PFSK-1 (cell line): ENCODE measurements around the gene ZNF654.

ENCODE experiments used
- POLR2AphosphoS5 ChIP-seq: IDR thresholded peaks from 2 replicates; pipeline ENCODE4 v1.6.1; 2012; ENCODE audit warnings: low read depth, mild to moderate bottlenecking, control low read depth, low read length, moderate library complexity
- TAF1 ChIP-seq: IDR thresholded peaks from 2 replicates; pipeline ENCODE4 v1.6.1; 2012; ENCODE audit warnings: low read length, control low read depth, borderline replicate concordance; ENCODE audit not compliant: insufficient read depth

DNA sequence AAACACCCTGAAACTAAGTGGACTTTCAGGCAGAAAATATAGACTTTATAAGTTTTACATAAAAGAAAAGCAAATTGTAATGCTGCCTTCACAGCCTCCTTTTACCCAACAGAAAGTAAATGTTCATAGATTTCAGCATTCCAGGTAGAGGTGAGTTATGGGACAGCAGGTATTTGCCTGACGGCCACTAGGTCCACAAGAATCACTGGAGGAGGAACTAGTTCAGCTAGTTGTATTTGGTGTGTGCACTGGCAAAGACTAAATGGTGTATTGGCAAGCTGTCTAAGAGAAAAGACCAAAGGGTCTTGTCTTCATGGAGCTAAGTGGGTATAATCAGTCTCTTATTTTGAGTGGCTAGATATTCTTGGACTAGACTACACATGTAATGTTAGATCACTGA lies 34.2 kb downstream of the ZNF654 start:
- no peak for TF ChIP-seq TAF1
- no peak for TF ChIP-seq POLR2AphosphoS5
